Parathyroid adenoma (tissue), 2 donors: ENCODE data around the gene MBP.
A peak's percentile ranks its signal among the peaks of the same experiment; 100 is the strongest.

Source experiments
- H2AFZ ChIP-seq: fragments of 300-600 bp; sonication (generic); one replicate; pipeline ENCODE4 v1.7.0; 2017; ENCODE audit warnings: antibody characterized with exemption, mild to moderate bottlenecking
- H3K27ac ChIP-seq: fragments of 300-600 bp; sonication (generic); one replicate; pipeline ENCODE4 v1.7.0; 2017
- H3K27me3 ChIP-seq: fragments of 300-600 bp; sonication (generic); one replicate; pipeline ENCODE4 v1.7.0; 2017; ENCODE audit warnings: low read length; ENCODE audit not compliant: control insufficient read depth, insufficient read depth
- H3K36me3 ChIP-seq: fragments of 300-600 bp; sonication (generic); one replicate; pipeline ENCODE4 v1.7.0; 2017; ENCODE audit warnings: low read length; ENCODE audit not compliant: control insufficient read depth, insufficient read depth
- H3K4me1 ChIP-seq: fragments of 300-600 bp; sonication (generic); one replicate; pipeline ENCODE4 v1.7.0; 2017; ENCODE audit warnings: control low read depth
- H3K4me2 ChIP-seq: fragments of 300-600 bp; sonication (generic); one replicate; pipeline ENCODE4 v1.7.0; 2017; ENCODE audit warnings: low read length
- H3K4me3 ChIP-seq: fragments of 300-600 bp; sonication (generic); one replicate; pipeline ENCODE4 v1.7.0; 2017; ENCODE audit warnings: low read depth, low read length
- H3K79me2 ChIP-seq: fragments of 300-600 bp; sonication (generic); one replicate; pipeline ENCODE4 v1.7.0; 2017; ENCODE audit warnings: control low read depth
- H3K9ac ChIP-seq: fragments of 300-600 bp; sonication (generic); one replicate; pipeline ENCODE4 v1.7.0; 2017; ENCODE audit warnings: mild to moderate bottlenecking
- H3K9me3 ChIP-seq: fragments of 300-600 bp; sonication (generic); one replicate; pipeline ENCODE4 v1.7.0; 2017; ENCODE audit warnings: low read length; ENCODE audit not compliant: control insufficient read depth
- CTCF ChIP-seq: fragments of 300-600 bp; sonication (generic); IDR thresholded peaks from one replicate; pipeline ENCODE4 v1.7.0; 2017; ENCODE audit warnings: antibody characterized with exemption, mild to moderate bottlenecking
- donor health status: primary hyperparathyroidism.

Gene MBP

DNA sequence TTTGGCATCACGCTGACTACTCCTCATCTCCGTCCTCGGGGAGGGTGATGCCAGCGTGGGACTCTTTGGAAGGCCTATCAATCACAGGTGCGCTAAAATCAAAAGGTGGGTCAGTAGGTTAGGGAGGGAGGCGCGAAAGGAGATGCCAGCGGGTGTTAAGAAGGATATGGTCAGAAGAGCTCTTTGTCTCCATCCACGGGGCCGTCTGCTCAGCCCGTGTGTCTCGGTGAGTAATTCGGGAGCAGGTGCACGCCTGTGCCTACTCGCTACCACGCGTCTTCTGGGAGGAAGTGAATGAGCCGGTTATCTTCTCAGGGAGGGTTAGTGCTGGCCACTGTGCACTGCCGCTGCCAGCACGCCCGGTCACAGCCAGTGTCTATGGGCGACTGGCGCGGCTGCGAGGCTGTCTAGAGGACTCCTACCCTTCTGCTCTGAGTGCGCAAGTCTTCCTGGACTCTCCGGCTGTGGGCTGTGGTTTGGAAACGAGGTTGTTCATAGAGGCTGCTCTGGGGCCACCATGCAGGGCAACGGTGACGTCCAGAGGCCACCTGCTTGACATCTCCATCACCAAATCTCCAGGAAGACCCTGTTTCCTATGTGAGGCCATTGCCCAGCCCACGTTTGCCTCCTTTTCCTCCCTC, 153.4 kb downstream of the MBP start:
- Histone ChIP-seq H2AFZ (no peak overlapping the region), H3K36me3 (no peaks in the 10 kb centered on the region), H3K4me3 (no peak overlapping the region), H3K9ac (no peak overlapping the region), H3K4me2 (no peak overlapping the region), H3K79me2 (no peaks in the 10 kb centered on the region), H3K4me1 (peaks cover 15% of the 10 kb centered on the region), H3K27me3 (no peaks in the 10 kb centered on the region), H3K27ac (no peak overlapping the region), H3K9me3 (no peaks in the 10 kb centered on the region)
- TF ChIP-seq CTCF, result no peak

GRCh38 chr18:76978616-76979015, 154.0 kb downstream of the MBP start:
- Histone ChIP-seq H3K9ac (no peak overlapping the region), H3K9me3 (no peaks in the 10 kb centered on the region), H2AFZ (no peak overlapping the region), H3K27me3 (no peaks in the 10 kb centered on the region), H3K27ac (no peak overlapping the region), H3K4me3 (no peak overlapping the region), H3K4me2 (no peak overlapping the region), H3K79me2 (no peaks in the 10 kb centered on the region), H3K4me1 (peaks cover 14% of the 10 kb centered on the region), H3K36me3 (no peaks in the 10 kb centered on the region)
- no peak for TF ChIP-seq CTCF

- no peaks in the 10 kb centered on the region for H3K27me3 ChIP-seq
- peak overlapping the region; percentile 76 for H3K27ac ChIP-seq
- no peak for TF ChIP-seq CTCF
- H3K4me3 ChIP-seq, result no peak overlapping the region
- H3K9me3 ChIP-seq, result no peaks in the 10 kb centered on the region
- H3K36me3 ChIP-seq, result no peaks in the 10 kb centered on the region
- H2AFZ ChIP-seq, result peak overlapping the region; percentile 21
- H3K79me2 ChIP-seq, result no peaks in the 10 kb centered on the region
- no peak overlapping the region for H3K9ac ChIP-seq
- H3K4me2 ChIP-seq, result peak overlapping the region; percentile 82
- H3K4me1 ChIP-seq, result peaks cover 12% of the 10 kb centered on the region
Measured at GRCh38 chr18:76977684-76978232, 154.8 kb downstream of the MBP start.

DNA sequence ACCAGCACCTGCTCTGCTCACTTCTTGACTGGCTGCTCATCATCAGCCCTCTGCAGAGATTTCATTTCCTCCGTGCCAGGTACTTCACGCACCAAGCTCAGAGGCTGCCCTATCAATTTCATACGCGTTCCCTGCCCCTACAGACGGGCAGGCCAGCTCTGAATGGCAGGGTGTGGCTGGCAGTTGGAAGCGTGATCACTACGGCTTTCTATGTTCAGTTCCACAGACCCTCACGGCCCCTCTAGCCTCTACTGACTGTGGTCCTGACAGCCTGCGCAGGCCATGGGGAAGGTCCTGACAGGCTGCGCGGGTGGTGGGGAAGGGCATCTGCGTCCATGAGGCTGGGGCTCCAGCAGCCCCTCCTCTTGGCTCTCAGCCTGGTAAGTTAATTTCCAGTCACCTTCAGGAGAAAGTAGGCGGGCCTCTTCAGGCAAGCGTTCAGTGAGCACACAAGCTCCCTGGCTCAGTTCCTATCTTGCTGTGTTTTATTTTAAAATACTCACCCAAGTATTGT, 155.4 kb downstream of the MBP start:
- Histone ChIP-seq H3K4me3 (no peak overlapping the region), H3K27me3 (no peaks in the 10 kb centered on the region), H3K36me3 (no peaks in the 10 kb centered on the region), H3K4me2 (peak overlapping the region; percentile 82), H3K79me2 (no peaks in the 10 kb centered on the region), H2AFZ (peak overlapping the region; percentile 72), H3K27ac (peak overlapping the region; percentile 76), H3K4me1 (peaks cover 9% of the 10 kb centered on the region), H3K9ac (no peak overlapping the region), H3K9me3 (no peaks in the 10 kb centered on the region)
- no peak for TF ChIP-seq CTCF
